GM19240 (cell line): Measurements from ENCODE around the gene PIK3C2B.
"Not testable (repeated sequence)": the region's sequence is repeated elsewhere in the genome, so short reads cannot be mapped to it uniquely, and the experiment has no call there.

Source experiments
- DNase-seq: peaks from one replicate; pipeline ENCODE4 v3.0.0; 2011; ENCODE audit warnings: low spot score; ENCODE audit not compliant: insufficient read length

PIK3C2B gene

DNA sequence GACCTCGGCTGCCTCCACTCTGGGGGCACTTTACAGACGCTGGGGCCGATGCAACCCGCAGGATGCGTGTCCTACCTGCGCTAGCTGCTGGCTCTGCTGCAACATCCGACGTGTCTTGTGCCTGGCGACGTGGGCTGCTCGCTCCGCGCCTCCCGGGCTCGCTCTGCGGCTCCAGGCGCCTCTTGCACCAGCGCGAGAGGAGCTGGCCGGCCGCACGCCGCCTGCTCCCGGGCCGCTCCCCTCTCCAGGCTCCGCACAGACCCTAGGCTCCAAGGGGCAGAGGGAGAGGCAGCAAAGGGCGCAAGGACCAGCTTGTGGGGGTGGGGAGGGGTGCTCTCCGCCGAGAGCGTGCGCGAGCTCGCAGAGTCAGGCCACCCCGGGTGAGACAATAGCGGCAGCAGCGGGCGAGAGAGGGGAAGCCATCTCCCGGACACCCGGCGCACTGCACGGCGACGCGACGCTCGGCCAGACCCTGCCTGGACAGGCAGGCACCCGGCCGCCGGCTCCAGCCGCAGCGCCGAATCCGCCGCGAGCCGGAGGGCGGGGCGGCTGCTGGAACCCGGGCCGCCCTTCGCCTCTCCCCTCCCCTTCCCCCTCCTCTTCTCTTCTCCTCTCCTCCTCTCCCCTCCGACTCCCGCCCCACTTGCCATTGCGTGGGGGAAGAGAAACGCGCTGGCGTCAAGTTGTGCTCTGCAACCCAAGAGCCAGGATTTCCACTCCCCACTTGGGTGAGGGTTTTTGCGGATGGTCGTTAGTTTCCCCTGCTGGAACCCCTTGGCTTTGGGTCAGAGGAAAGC is at the start of gene PIK3C2B:
Gene PIK3C2B, minus strand, starts transcription at position 525 of the 797 bp plus-strand sequence. CDS start 25,003 bp downstream, outside the sequence.
- DNase-seq, result peak; percentile 51

- DNase-seq, result no peak
Observed at GRCh38 chr1:204544321-204544720, 49.7 kb upstream of the PIK3C2B start.

- no peak for DNase-seq
Observed at GRCh38 chr1:204541626-204542025, 47.0 kb upstream of the PIK3C2B start.

GRCh38 chr1:204532832-204533231 is 38.2 kb upstream of the PIK3C2B start:
- DNase-seq, result no peak

DNA sequence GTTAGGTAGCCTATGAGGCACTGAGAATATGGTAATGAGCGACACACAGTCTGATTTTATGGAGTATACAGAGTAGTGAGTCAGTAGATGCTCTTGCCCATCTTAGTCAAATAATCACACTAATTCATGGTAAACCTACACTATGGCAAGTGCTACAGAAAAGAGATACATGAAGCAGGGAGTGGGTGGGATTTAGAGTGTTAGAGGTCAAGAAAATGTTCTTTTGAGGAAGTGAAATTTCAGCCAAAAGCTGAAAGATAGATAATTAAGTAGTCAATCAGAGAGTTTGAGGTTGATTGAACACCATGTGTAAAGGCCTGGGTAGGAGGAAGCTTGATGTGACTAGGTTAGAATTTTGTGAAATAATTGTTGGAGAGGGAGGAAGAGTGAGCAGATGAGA is 36.3 kb upstream of the PIK3C2B start:
- no peak for DNase-seq

- DNase-seq, result no peak
Observed at GRCh38 chr1:204529371-204529895, 34.8 kb upstream of the PIK3C2B start.

DNA sequence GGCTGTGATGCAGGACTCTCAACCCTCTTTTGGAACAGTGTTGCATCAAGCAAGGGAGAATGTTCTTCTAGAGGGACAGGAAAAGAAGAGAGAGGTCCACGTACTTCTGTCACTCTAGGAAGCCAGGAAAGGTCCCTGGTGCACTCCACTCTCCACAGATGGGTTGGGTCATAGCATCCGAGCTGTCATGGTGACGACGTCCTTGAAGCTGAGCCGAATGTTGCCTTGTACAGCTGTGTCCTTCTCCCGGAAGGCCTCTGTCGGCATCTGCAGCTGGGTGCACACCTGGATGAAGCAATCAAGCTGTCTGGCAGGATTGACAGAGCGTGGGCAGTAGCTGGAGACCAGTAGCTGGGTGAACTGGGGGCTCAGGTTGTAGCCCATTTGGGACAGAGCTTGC is 34.1 kb upstream of the PIK3C2B start:
- no peak for DNase-seq

GRCh38 chr1:204528241-204528640 is 33.6 kb upstream of the PIK3C2B start:
- DNase-seq, result no peak

DNA sequence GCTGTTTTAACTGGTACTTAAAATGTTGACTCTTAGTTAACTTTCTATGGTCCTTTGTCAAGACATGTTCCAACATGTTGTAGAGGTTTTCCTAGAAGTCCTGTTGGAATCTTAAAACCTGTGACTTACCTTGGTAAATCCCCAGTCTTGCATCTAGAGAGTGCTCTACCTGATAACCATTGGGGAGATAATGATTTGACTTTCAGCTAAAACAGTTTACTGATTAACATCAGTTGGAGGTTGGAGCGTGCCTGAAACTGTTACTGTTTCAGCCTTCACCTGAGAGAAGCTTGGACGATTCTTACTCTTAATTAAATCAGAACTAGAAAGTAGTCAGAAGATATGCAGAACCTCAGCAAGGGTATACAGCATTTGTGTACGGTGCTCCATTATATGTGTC is 30.4 kb upstream of the PIK3C2B start:
- DNase-seq, result no peak

DNA sequence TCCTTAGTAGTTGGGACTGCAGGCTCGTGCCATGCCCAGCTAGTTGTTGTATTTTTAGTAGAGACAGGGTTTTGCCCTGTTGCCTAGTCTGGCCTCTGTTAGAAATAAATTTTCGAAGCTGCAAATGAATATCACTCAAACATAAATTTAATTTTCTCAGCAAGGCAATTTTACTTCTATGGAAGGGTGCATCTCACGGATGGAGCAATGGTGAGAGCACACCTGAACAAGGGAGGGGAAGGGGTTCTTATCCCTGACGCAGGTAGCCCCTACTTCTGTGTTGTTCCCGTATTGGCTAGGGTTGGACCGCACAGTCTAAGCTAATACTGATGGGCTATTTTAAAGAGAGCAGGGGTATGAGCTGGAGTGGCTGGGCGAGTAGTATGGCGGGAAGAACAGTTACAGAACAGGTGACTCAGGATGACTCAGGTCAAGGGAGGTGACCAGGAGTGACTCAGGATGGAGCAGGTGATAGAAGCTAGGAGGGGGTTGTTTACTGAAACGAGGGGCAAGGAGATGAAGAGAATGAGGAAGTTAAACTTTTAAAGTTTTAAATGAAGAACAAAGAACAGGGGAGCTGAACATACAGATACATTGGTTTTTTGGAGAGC is 29.1 kb upstream of the PIK3C2B start:
- no peak for DNase-seq

GRCh38 chr1:204521941-204522521 is 27.4 kb upstream of the PIK3C2B start:
- not testable (repeated sequence) for DNase-seq

DNA sequence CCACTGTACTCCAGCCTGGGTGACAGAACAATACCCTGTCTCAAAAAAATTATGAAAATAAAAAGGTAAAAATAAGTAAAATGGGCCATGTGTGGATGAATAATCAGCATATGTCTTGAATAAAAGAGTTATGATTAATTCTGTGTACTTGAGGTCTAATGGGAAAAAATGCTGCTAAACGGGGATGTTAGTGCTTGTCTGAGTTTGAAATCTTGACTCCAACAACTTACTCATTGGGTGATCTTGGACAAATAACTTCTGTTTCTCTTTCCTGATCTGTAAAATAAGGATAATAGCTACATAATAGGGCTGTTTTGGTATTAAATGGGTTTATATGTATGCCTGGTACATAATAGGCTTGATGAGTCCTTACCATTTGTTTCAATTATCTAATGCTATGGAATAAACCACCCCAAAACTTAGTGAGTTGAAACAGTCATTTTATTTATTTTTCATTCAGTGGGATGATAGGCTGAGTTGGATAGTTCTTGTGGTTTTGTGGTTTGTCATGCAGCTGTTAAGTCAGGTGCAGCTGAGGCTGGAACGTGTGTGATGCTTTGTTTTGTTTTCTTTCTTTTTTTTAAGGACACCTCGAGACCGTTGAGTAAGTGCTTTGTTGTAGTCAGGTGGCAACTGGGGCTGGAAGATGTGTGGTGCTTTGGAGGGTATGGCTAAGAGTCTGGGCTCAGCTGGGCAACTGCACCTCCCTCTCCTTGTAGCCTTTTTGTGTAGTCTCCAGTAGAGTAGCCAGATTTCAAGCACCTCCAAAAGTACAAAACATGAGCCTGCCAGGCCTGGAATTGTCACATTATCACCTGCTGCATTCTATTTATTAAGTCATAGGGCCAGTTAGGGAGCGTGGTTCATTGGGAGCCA is 26.5 kb upstream of the PIK3C2B start:
- no peak for DNase-seq

GRCh38 chr1:204517382-204517781 is 22.8 kb upstream of the PIK3C2B start:
- DNase-seq, result not testable (repeated sequence)

DNA sequence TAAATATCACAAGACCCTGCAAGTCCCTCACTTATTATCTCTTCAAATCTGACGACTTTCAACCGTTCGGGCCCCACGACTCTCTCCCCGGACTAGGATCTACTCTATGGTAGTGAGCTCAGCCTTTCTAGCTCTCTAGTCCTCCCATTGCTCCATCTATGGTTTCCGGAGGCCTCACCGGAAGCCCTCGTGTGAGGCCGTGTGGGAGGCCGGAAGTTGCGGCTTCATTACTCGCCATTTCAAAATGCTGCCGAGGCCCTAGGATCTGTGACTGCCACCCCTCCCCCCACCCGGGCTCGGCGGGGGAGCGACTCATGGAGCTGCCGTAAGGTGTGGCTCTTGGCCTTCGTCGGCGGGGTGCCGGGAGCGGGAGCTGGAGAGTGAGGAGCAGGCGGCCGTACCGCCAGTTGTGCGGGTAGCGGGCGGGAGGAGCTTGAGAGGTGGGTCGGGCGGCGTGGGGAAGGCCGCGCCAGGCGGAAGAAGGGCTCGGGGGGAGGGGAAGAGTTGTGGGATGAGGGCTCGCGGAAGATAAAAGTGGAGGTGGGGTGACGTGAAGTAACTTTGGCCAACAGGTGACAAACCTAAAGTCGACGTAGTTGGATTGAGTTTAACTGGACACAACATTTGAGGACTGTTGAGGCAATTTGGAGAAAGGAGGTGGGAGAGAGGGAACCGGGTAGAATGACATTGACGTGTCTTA is 21.7 kb upstream of the PIK3C2B start, which contains the start of gene MDM4:
Gene MDM4, plus strand, starts transcription at position 227 of the 700 bp plus-strand sequence. CDS start 9,113 bp downstream, outside the sequence.
- no peak for DNase-seq

DNA sequence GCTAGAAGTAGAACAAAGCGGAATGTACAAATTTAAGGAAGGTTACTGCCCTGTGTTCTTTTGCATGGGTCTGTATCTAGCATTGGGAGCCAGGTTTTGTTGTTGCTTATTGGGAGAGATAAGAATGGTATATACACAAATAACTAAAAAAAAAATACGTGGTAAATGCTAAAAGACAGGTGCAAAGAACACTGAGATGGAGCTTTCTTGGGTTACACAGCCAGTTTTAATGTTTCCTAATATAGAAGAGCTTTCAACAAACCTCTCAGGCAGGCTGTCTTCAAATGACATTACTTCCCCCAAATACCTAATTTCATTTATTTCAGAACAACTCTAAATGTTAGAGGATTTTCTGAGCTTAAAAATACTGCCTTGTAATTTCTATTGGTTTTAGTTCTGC is 20.2 kb upstream of the PIK3C2B start:
- DNase-seq, result no peak

GRCh38 chr1:204513117-204513716 is 18.6 kb upstream of the PIK3C2B start:
- no peak for DNase-seq

DNA sequence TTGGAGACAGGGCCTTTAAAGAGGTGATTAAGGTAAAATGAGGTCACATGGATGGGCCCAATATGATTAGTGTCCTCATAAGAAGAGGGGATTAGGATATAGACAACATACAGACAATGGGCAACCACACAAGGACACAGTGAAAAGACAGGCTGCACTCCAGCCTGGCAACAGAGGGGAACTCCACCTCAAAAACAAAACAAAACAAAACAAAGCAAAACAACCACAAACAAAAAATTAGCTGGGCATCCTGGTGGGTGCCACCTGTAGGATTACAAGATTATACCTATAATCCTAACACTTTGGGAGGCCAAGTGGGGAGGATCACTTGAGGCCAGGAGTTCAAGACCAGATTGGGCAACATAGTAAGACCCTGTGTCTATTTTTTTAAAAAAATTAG is 16.8 kb upstream of the PIK3C2B start:
- no peak for DNase-seq

DNA sequence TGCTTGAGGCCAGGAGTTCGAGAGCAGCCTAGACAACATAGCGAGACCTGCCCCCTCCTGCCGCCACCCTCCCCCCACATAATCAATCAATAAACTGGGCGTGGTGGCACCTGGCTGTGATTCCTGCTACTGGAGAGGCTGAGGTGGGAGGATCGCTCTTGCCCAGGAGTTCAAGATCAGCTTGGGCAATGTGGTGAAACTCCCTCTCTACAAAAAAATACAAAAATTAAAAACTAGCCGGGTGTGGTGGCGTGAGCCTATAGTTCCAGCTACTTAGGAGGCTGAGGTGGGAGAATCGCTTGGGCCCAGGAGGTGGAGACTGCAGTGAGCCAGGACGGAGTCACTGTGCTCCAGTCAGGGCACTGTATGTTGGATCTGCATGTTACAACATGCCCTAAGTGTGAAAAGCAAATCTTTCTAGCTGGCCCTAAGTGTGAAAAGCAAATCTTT is 14.6 kb upstream of the PIK3C2B start:
- DNase-seq, result no peak

DNA sequence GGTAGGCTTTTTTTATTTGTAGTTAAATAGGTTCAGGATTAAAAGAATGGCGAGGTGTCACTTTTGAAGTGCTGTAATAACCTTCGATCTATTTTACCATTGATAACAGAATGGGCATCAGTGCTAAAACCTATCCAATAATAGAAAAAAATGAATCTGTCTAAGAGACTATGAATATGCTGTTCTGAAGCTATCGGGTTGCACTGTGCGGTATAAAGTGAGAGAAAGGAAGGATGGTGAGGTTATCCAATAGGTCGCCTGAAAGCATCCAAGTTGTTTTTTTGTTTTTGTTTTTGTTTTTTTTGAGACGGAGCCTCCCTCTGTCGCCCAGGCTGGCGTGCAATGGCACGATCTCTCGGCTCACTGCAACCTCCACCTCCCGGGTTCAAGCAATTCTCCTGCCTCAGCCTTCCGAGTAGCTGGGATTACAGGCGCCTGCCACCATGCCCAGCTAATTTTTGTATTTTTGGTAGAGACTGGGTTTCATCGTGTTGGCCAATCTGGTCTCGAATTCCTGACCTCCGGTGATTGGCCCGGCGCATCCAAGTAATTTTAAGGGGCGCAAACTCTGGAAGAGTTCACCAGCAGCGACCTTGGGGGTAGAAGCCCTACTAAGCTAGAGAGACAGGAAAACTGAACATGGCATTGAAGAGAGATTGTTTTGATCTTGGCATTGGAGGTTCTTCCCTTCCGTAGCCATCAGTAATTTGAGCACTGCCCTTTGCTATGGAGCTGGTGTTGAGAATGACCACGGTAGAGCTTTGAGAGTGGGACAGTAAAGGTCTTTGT is 12.9 kb upstream of the PIK3C2B start:
- DNase-seq, result no peak
